Limb (tissue), 2 donors: ENCODE measurements around the gene EDAR.
A peak's percentile ranks its signal among the peaks of the same experiment; 100 is the strongest.

Source experiments
- DNase-seq, 2 donors: peaks; one replicate each; pipeline ENCODE4 v3.0.0-alpha.2; 2016; ENCODE audit errors: extremely low spot score in 2 of 2

Gene EDAR

DNA sequence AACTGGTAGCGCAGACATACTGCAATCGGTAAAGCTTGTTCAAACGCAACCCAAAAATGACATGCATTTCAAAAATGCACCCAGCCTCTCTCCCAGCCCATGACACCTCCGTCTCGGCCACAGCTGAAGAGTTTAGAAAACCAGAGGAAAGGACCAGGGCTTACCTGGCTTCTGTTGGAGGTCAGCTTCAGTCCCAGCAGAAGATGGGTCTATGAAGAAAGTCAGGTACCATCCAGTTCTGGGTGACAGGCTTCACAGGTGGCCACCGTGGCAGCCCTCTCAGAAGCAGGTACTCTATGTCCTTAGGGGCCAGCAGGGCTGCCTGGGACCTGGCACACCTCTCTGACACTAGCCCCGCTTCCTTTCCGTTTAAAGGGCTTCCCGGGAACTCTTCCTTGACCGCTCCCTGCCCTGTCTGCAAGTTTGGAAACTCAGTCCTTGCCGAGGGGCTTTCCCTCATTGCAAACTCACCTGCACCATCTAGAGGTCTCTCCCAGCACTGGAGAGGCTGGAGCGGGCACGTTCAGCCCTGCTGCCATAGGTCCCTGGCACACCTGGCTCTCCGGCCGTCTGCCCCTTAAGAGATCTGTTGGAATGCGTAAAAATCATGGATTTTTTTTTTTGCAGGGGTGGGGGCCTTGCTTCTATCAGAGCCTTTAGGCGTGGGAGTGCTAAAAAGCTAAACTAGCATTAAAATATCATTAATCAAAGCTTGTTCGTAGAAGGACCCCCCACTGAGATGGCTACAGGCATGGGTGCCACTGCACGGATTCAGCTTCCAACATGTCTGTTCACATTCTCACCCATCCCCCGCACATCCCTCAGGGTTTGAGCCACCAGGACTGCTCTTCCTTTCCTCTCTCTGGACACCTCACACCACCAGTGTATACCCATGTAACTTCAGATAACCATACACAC lies at the start of gene EDAR:
Gene EDAR, minus strand, starts transcription at position 425 of the 918 bp plus-strand sequence. CDS start 58,206 bp downstream, outside the sequence.
- peak; percentile 32 to 71 for DNase-seq

DNA sequence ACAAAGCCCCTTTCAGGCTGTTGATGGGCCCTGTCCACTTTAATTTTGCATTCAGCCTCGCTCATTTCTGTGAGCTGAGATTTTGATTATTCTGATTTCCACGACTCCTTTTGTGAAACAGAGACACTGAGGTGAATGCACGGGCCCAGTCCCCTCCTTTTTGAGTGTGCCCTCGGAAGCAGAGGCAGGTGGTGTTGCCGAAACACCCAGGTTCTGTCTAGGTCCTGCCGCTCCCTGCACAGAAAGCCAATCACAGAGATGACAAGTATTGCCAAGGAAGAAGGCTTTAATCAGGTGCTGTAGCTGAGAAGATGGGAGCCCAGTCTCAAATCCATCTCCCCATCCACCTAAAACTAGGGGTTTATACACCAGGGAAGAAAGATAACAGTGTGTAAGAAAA lies 44.2 kb upstream of the EDAR start:
- no peak for DNase-seq

GRCh38 chr2:109032229-109032820 lies 43.3 kb upstream of the EDAR start:
- DNase-seq: no peak

DNA sequence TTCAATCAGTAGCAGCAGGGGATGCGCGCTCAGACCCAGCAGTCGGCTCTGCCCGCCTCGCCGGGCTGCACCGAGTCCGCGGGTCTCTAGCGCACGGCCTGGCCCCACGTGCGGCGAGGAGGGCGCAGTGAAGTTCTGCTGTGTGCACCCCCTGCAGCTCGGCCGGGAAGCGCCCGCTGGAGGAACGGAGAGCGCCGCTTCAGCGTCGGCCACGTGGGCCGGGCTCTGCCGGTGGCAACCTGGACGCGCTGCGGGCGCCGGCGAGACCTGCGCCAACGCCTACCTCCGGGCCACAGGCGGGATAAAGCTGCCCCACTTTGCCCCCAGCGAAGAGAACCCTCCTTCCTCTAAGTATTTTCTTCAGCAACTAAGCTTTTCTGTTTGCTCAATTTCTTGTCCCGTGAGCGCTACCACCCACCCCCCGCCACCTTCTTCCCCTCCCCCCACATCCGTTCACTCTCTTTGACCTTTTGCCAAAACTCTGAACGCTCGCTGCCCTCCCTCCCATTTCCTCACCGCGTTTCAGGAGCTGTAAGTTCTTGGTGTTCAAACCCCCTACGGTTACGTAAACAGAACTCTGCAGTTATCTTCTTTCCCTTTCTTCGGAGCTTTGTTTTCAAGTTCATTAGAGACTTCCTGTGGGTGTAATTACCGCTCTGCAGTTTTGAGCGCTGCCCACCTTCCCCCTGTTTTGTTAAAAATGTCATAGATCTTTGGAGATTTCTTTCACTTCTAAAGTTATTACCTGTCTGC lies 42.6 kb upstream of the EDAR start:
- DNase-seq: peak in 1 of 2 donors; percentile 53

DNA sequence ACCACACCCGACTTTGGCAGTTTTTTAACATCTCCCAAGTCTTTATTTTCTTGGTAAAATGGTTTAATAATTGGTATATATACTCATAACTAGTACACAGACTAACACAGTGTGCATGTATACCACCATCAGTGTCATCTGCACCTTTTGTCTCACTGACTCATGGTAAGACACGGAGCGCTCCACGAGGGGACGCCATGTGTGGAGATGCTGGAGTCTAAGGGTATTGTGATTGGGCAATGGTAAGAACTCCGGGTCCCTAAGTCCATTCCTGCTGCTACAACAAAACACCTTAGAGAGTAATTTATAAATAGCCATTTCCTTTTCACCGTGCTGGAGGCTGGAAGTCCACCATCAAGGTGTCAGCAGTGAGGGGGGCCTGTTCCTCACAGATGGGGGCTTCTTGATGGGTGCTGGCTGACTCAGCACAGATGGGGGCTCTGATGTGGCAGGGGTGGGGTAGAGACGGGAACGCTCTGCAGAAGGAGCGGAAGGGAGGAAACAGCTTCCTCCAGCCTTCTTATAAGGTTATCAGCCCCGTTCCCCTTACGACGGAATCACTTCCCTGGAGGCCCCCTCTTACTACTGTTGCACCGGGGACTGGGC lies 42.0 kb upstream of the EDAR start:
- DNase-seq: no peak

DNA sequence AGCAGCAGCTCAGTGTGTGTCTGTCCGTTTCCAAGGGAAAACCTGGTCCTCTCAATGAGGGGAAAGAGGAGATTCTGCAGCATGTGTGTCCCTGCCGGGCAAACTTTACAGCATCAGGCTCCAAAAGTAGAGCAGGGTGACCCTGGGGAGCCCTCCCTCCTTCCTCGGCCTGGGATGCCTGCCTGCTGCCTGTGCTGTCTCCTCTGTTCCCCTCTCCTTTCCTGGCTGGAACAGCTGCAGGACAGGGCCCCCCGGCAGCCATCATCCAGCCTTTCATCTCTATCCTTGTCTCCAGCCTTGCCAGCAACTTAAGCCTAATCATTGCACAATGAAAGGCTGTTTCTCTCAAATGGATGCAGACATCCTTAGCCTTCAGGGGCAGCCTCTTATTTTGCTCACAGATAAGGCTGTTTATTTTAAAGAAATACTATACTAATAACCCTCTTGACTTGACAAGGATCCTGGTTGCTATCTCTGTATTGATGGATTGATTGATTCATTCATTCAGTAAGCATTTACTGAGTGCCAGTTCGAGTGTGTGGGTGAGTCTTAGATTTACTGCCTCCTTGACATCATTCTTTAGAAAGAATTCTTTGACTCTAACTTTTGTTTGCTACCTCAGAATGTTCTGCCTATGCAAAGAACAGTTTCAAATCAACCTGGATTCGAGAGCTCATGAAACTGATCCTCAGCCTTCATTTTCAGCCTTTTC lies 40.6 kb upstream of the EDAR start:
- DNase-seq: no peak

GRCh38 chr2:109028738-109029489 lies 39.9 kb upstream of the EDAR start:
- no peak for DNase-seq

- no peak for DNase-seq
Observed at GRCh38 chr2:109028277-109028676, 39.3 kb upstream of the EDAR start.

GRCh38 chr2:109027702-109028101 lies 38.7 kb upstream of the EDAR start:
- DNase-seq: no peak

GRCh38 chr2:109024477-109024876 lies 35.5 kb upstream of the EDAR start:
- DNase-seq: no peak

GRCh38 chr2:109021895-109022300 lies 32.9 kb upstream of the EDAR start:
- DNase-seq: no peak

- DNase-seq: no peak
Observed at GRCh38 chr2:109020217-109020637, 31.2 kb upstream of the EDAR start.

- DNase-seq: no peak
Observed at GRCh38 chr2:109018452-109018851, 29.4 kb upstream of the EDAR start.

GRCh38 chr2:109017017-109017416 lies 28.0 kb upstream of the EDAR start:
- DNase-seq: no peak

GRCh38 chr2:109016376-109016775 lies 27.4 kb upstream of the EDAR start:
- DNase-seq: no peak

GRCh38 chr2:109014476-109014875 lies 25.5 kb upstream of the EDAR start:
- DNase-seq: no peak

DNA sequence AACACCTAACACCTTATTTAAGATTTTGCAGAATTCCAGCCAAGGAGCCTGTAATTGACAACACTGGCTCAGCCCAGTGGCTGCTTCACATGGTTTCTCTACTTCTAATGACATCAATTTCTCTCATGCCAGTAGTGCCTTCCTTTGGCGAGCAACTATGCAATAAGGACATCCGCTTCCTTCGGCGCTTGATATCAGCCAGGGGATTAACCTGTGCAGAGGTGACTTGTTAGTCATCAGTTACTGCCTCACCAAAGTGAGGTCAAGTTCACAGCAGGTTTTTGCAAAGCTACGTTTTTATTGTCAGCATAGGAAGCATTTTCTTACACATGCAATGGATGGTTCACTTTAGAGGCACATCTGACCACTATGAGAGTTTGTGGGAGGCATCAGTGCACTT lies 24.0 kb upstream of the EDAR start:
- DNase-seq: no peak

- DNase-seq: no peak
Observed at GRCh38 chr2:109009920-109010610, 21.0 kb upstream of the EDAR start.

DNA sequence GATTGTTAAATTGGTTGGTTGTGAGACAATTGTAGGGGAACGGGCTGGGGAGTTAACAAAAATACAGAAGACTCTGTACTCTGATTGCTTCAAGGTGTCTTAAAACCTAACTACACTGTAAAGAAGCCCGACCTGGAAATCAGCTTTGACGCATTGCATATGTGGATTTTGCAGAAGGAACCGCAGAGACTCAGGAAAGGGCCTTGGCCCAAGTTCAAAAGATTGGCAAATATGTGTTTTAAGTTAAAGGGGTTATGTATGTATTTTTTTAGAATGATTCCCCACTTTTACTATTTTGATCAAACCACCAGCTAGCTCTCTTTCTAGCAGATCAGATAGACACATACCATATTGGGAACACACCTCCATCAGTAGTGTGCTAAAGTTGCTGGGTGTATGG lies 18.0 kb upstream of the EDAR start:
- DNase-seq: no peak
